HepG2 (cell line): Measurements from ENCODE around the gene NUP93. TPM values are rescaled to one million over a fixed set of nuclear protein-coding genes. Genes with fewer than 3 reads are reported as not detected.
"Not testable (repeated sequence)": the region's sequence is repeated elsewhere in the genome, so short reads cannot be mapped to it uniquely, and the experiment has no call there.

Experiments used
- ATAC-seq: fragments of 200-7000 bp; cut with Tn5 transposase; 3 replicates; pipeline ENCODE4 v1.9.1; 2020; ENCODE audit warnings: mild to moderate bottlenecking, moderate library complexity
- BruUV-seq: library from RNA; stranded (reverse); fragments of 400-500 nt; replicated peaks from 2 replicates; lab custom pipeline; 2021; lab: Mats Ljungman, UMichigan
- CTCF ChIA-PET: fragments of 300-600 bp; formaldehyde crosslinking; extraction: SDS; loops from one replicate; lab custom pipeline; 2021; ENCODE audit warnings: low total read pairs, inconsistent platforms, low intra/inter-chr PET ratio; lab: Yijun Ruan, JAX
- POLR2A ChIA-PET: fragments of 350-600 bp; sonication (Branson Sonifier 250); formaldehyde crosslinking; loops from one replicate; lab custom pipeline; 2020; ENCODE audit warnings: antibody characterized with exemption, inconsistent platforms; lab: Yijun Ruan, JAX
- DNase-seq: peaks from one replicate; pipeline ENCODE4 v3.0.0-alpha.2; 2015; ENCODE audit warnings: low spot score
- FAIRE-seq: peaks from 3 replicates; lab custom pipeline; 2011; peaks lifted over from hg19 to GRCh38; lab: Jason Lieb, UNC
- H2AFZ ChIP-seq: one replicate; pipeline ENCODE4 v1.6.1; 2011; ENCODE audit warnings: low read length, inconsistent platforms
- H3K27ac ChIP-seq: fragments of 300-600 bp; 3 replicates; pipeline ENCODE4 v1.8.0; 2011; ENCODE audit warnings: mixed run types, mild to moderate bottlenecking, mixed read lengths, low read length, inconsistent platforms; ENCODE audit not compliant: insufficient read depth; ENCODE audit errors: extremely low read length
- H3K27me3 ChIP-seq, 2 experiments: fragments of 200-600 bp in 1 of 2; 2 replicates in 1 of 2; 3 replicates in 1 of 2; pipeline versions ENCODE4 v1.6.0 to v1.8.0; 2011; ENCODE audit warnings: low read length in 2 of 2, mild to moderate bottlenecking in 2 of 2, moderate library complexity in 2 of 2, inconsistent platforms in 1 of 2; ENCODE audit not compliant: insufficient read depth in 2 of 2, control insufficient read depth in 1 of 2
- H3K36me3 ChIP-seq, 2 experiments: fragments of 200-600 bp in 1 of 2; replicated peaks in 1 of 2; 2 replicates in 1 of 2; 3 replicates in 1 of 2; pipeline versions ENCODE4 v1.5.1 to v1.8.0; 2011; ENCODE audit warnings: low read length in 2 of 2, inconsistent platforms in 1 of 2; ENCODE audit not compliant: insufficient read depth in 2 of 2, control insufficient read depth in 1 of 2
- H3K4me1 ChIP-seq: 2 replicates; pipeline ENCODE4 v1.5.1; 2012; ENCODE audit warnings: low read length, inconsistent platforms; ENCODE audit not compliant: insufficient read depth
- H3K4me2 ChIP-seq: 2 replicates; pipeline ENCODE4 v1.6.0; 2011; ENCODE audit warnings: low read depth, low read length, inconsistent platforms
- H3K4me3 ChIP-seq, 3 experiments: fragments of 200-600 bp in 1 of 3; sonication (generic), shearing (Covaris generic) in 1 of 3; replicated peaks in 1 of 3; 2 replicates each; pipeline ENCODE4 v1.5.1; 2011 to 2016; ENCODE audit warnings: low read length in 3 of 3, inconsistent platforms in 2 of 3, low read depth in 2 of 3, mild to moderate bottlenecking in 2 of 3, control low read depth in 1 of 3, mixed read lengths in 1 of 3; ENCODE audit not compliant: insufficient read depth in 1 of 3
- H3K79me2 ChIP-seq: one replicate; pipeline ENCODE4 v1.6.1; 2011; ENCODE audit warnings: low read length, inconsistent platforms; ENCODE audit not compliant: insufficient read depth
- H3K9ac ChIP-seq: 2 replicates; pipeline ENCODE4 v1.6.0; 2011; ENCODE audit warnings: mild to moderate bottlenecking, low read depth, low read length, inconsistent platforms; ENCODE audit not compliant: insufficient read depth
- H3K9me3 ChIP-seq: 2 replicates; pipeline ENCODE4 v1.5.1; 2012; ENCODE audit warnings: mild to moderate bottlenecking, low read length
- H4K20me1 ChIP-seq: 2 replicates; pipeline ENCODE4 v1.6.0; 2011; ENCODE audit warnings: inconsistent platforms, mild to moderate bottlenecking, low read length, moderate library complexity; ENCODE audit not compliant: insufficient read depth
- EED ChIP-seq: sonication (generic); formaldehyde crosslinking; IDR thresholded peaks from 2 replicates; pipeline ENCODE4 v1.5.0; 2020; ENCODE audit warnings: mild to moderate bottlenecking, missing genetic modification reagents
- NFAT5 ChIP-seq: sonication (generic); formaldehyde crosslinking; IDR thresholded peaks from 2 replicates; pipeline ENCODE4 v1.4.0; 2020; ENCODE audit warnings: missing genetic modification reagents
- PREB ChIP-seq: sonication (generic); formaldehyde crosslinking; IDR thresholded peaks from 2 replicates; pipeline ENCODE4 v1.4.0; 2020; ENCODE audit warnings: missing genetic modification reagents
- STAT6 ChIP-seq: sonication (generic); formaldehyde crosslinking; IDR thresholded peaks from 2 replicates; pipeline ENCODE4 v1.4.0; 2020; ENCODE audit warnings: missing genetic modification reagents, mild to moderate bottlenecking, borderline replicate concordance
- TCF7 ChIP-seq: sonication (generic); IDR thresholded peaks from 2 replicates; pipeline ENCODE4 v1.6.1; 2016; ENCODE audit warnings: antibody characterized with exemption, low read depth
- ZFYVE20 ChIP-seq: sonication (generic); formaldehyde crosslinking; IDR thresholded peaks from 2 replicates; pipeline ENCODE4 v1.8.0; 2023; ENCODE audit warnings: low read depth, mild to moderate bottlenecking, moderate library complexity, missing genetic modification reagents, borderline replicate concordance
- ZNF234 ChIP-seq: sonication (generic); formaldehyde crosslinking; conservative IDR thresholded peaks from 2 replicates; pipeline ENCODE4 v1.5.1; 2020; ENCODE audit warnings: mild to moderate bottlenecking, missing genetic modification reagents
- WGBS: methylation state at CpG from one replicate; pipeline ENCODE4 v1.1.6; 2017; ENCODE audit warnings: low lambda C conversion rate; 5-methylcytosine and 5-hydroxymethylcytosine counted together
- in situ Hi-C: cut with HindIII; loops from 2 replicates; pipeline ENCODE4 v1.10.0; 2017; ENCODE audit warnings: low pct_unique_long_range_greater_than_20kb; ENCODE audit not compliant: extremely low pct_ligation_motif_present
- intact Hi-C: fragments of 100-400 bp; cut with micrococcal nuclease; formaldehyde crosslinking; loops from one replicate; pipeline ENCODE4 v1.10.0; 2022; ENCODE audit not compliant: unreplicated experiment
- polyA plus RNA-seq, 8 experiments: library from polyadenylated mRNA; depleted of rRNA in 3 of 8; stranded (reverse) in 7 of 8; unstranded in 1 of 8; fragments of >200 nt; fragmentation: Illumina TruSeq in 4 of 8; extraction: Trizol in 4 of 8; gene quantifications; 2 replicates each; pipeline versions ENCODE4 v1.2.1 to v1.2.3, GENCODE V29; 2011 to 2016; ENCODE audit warnings: low read depth in 4 of 8, missing spikeins in 1 of 8, mixed read lengths in 1 of 8; ENCODE audit not compliant: insufficient read depth in 1 of 8
- total RNA-seq, 5 experiments: library from RNA; depleted of rRNA; stranded (reverse); fragments of >200 nt; fragmentation: Illumina TruSeq; extraction: Trizol; gene quantifications; 2 replicates each; pipeline ENCODE4 v1.2.3, GENCODE V29; 2016; ENCODE audit warnings: low read depth in 1 of 5

The NUP93 gene
- total and polyA plus RNA-seq, 2 of the 13 experiments (the other 11 are each of a cell fraction or from before 2014, with no cell fraction given) = 58.5 to 140 TPM

- H3K36me3 ChIP-seq, CTCF ChIA-PET, H3K9ac ChIP-seq, BruUV-seq, H3K4me3 ChIP-seq, in situ Hi-C loops, H3K9me3 ChIP-seq, H3K27ac ChIP-seq, FAIRE-seq, H4K20me1 ChIP-seq, ATAC-seq, H3K4me2 ChIP-seq, intact Hi-C loops, H2AFZ ChIP-seq, POLR2A ChIA-PET, H3K27me3 ChIP-seq, H3K79me2 ChIP-seq, DNase-seq, H3K4me1 ChIP-seq: not testable (repeated sequence)
- WGBS = 15% methylated on average over 2 of the region's 2 CpGs
Observed at GRCh38 chr16:56717532-56717931, 12.4 kb upstream of the NUP93 start.

GRCh38 chr16:56722200-56722842 is 7.6 kb upstream of the NUP93 start:
- no TSS peak for BruUV-seq
- no peak for FAIRE-seq
- TF ChIP-seq NFAT5 (CRISPR knock-in tag) (no peak), EED (CRISPR knock-in tag) (no peak), ZFYVE20 (CRISPR knock-in tag) (no peak), TCF7 (no peak), PREB (CRISPR knock-in tag) (no peak), ZNF234 (CRISPR knock-in tag) (no peak), STAT6 (CRISPR knock-in tag) (no peak)

More at GRCh38 chr16:56722200-56722842, 7.6 kb upstream of the NUP93 start:
- DNase-seq = no peak
- H3K27ac ChIP-seq = no peak overlapping the region
- H3K36me3 ChIP-seq = no peaks in the 10 kb centered on the region
- no peak overlapping the region for H3K4me3 ChIP-seq
- CTCF ChIA-PET = no interaction called here
- 32% methylated on average over 5 of the region's 5 CpGs for WGBS
- H2AFZ ChIP-seq = no peak overlapping the region
- H3K9me3 ChIP-seq = no peaks in the 10 kb centered on the region
- peaks cover 12% of the 10 kb centered on the region for H3K4me1 ChIP-seq
- no peaks in the 10 kb centered on the region for H3K79me2 ChIP-seq
- intact Hi-C loops = no loop called here
- ATAC-seq = no peak
- H4K20me1 ChIP-seq = no peaks in the 10 kb centered on the region
- POLR2A ChIA-PET = no interaction called here
- no peaks in the 10 kb centered on the region for H3K27me3 ChIP-seq
- no peak overlapping the region for H3K9ac ChIP-seq
- in situ Hi-C loops = no loop called here
- no peak overlapping the region for H3K4me2 ChIP-seq
